ENCODE data around the gene FHIT.

DNA sequence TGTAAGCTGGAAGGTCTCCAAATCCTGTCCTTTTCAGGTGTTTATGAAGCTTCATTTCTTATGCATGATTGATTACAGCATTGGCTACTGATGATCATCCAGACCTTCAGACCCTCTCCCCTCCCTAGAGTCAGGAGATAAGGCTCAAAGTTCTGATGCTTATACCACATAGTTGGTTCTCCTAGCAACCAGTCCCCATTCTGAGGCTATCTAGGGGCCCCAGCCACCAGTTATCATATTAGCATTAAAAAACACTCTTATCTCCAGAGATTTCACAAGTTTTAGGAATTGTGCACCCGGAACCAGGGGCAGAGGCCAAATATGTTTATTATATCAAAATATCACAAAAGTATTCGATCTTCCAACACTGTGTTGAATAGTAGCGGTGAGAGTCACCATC is 953.1 kb downstream of the FHIT start:
- TF ChIP-seq CTCF (conservative IDR thresholded peaks at IDR 0.05; ENCODE audit: low read depth, low read length) (no peak), POLR2A (IDR thresholded peaks at IDR 0.05; ENCODE audit: low read depth, low read length) (no peak), ELK1 (IDR thresholded peaks at IDR 0.05; ENCODE audit: borderline replicate concordance, low read depth, low read length) (no peak), CEBPB (IDR thresholded peaks at IDR 0.05; ENCODE audit: low read depth, low read length) (no peak)
